HepG2 (cell line): ENCODE data around the gene SETD2. TPM values are rescaled to one million over a fixed set of nuclear protein-coding genes. Genes with fewer than 3 reads are reported as not detected.
A peak's percentile ranks its signal among the peaks of the same experiment; 100 is the strongest.

Source experiments
- CEBPG ChIP-seq: IDR thresholded peaks from 2 replicates; pipeline ENCODE4 v1.6.1; 2016
- HNRNPK ChIP-seq: fragments of 200-400 bp; formaldehyde crosslinking; IDR thresholded peaks from 2 replicates; pipeline ENCODE4 v1.6.1; 2018; ENCODE audit warnings: low read length, low read depth, moderate library complexity, mild to moderate bottlenecking; ENCODE audit not compliant: poor library complexity, severe bottlenecking
- MEIS2 ChIP-seq: sonication (generic); formaldehyde crosslinking; IDR thresholded peaks from 2 replicates; pipeline ENCODE4 v1.9.0; 2021; ENCODE audit warnings: mild to moderate bottlenecking, missing genetic modification reagents
- PATZ1 ChIP-seq: sonication (generic); formaldehyde crosslinking; IDR thresholded peaks from 2 replicates; pipeline ENCODE4 v1.4.0; 2020; ENCODE audit warnings: missing genetic modification reagents
- PHF5A ChIP-seq: IDR thresholded peaks from one replicate; pipeline ENCODE4 v1.6.1; 2018; ENCODE audit warnings: low read depth, missing genetic modification reagents; ENCODE audit not compliant: unreplicated experiment
- RFXAP ChIP-seq: sonication (generic); formaldehyde crosslinking; IDR thresholded peaks from 2 replicates; pipeline ENCODE4 v1.4.0; 2020; ENCODE audit warnings: missing genetic modification reagents, borderline replicate concordance
- SP1 ChIP-seq, 2 experiments: fragments of 450-650 bp in 1 of 2; sonication (generic) in 1 of 2; formaldehyde crosslinking in 1 of 2; IDR thresholded peaks; 2 replicates each; pipeline versions ENCODE4 v1.4.0 to v1.6.1; 2016 to 2020; ENCODE audit warnings: missing genetic modification reagents in 1 of 2
- TCF12 ChIP-seq, 2 experiments: fragments of 450-650 bp in 1 of 2; sonication (generic) in 1 of 2; formaldehyde crosslinking in 1 of 2; IDR thresholded peaks; 2 replicates each; pipeline versions ENCODE4 v1.6.1 to v1.8.0; 2017 to 2022; ENCODE audit warnings: antibody characterized with exemption in 1 of 2, mild to moderate bottlenecking in 1 of 2, missing genetic modification reagents in 1 of 2, moderate library complexity in 1 of 2
- TGIF2 ChIP-seq: IDR thresholded peaks from 2 replicates; pipeline ENCODE4 v1.6.1; 2016; ENCODE audit warnings: control low read depth, missing compliant biosample characterization
- ZBTB20 ChIP-seq: sonication (generic); formaldehyde crosslinking; IDR thresholded peaks from 2 replicates; pipeline ENCODE4 v1.8.1; 2023; ENCODE audit warnings: missing genetic modification reagents, low read depth, mild to moderate bottlenecking, borderline replicate concordance
- ZEB1 ChIP-seq: IDR thresholded peaks from 2 replicates; pipeline ENCODE4 v1.6.1; 2012; ENCODE audit warnings: mild to moderate bottlenecking, low read depth, inconsistent platforms; ENCODE audit not compliant: insufficient replicate concordance
- ZFX ChIP-seq: sonication (generic); formaldehyde crosslinking; IDR thresholded peaks from 2 replicates; pipeline ENCODE4 v1.4.0; 2020; ENCODE audit warnings: mild to moderate bottlenecking, low read depth, missing genetic modification reagents, moderate library complexity
- ZNF10 ChIP-seq: sonication (generic); formaldehyde crosslinking; IDR thresholded peaks from 2 replicates; pipeline ENCODE4 v1.4.0; 2020; ENCODE audit warnings: mild to moderate bottlenecking, low read depth, missing genetic modification reagents, borderline replicate concordance
- ZNF230 ChIP-seq: sonication (generic); formaldehyde crosslinking; IDR thresholded peaks from 2 replicates; pipeline ENCODE4 v1.4.0; 2020; ENCODE audit warnings: mild to moderate bottlenecking, missing genetic modification reagents
- ZNF260 ChIP-seq: sonication (generic); formaldehyde crosslinking; IDR thresholded peaks from 2 replicates; pipeline ENCODE4 v1.4.0; 2020; ENCODE audit warnings: missing genetic modification reagents, low read depth, mild to moderate bottlenecking, borderline replicate concordance
- ZNF33A ChIP-seq: sonication (generic); formaldehyde crosslinking; IDR thresholded peaks from 2 replicates; pipeline ENCODE4 v1.5.1; 2020; ENCODE audit warnings: missing genetic modification reagents, mild to moderate bottlenecking, moderate library complexity, borderline replicate concordance
- ZNF431 ChIP-seq: sonication (generic); formaldehyde crosslinking; IDR thresholded peaks from 2 replicates; pipeline ENCODE4 v1.9.0; 2022; ENCODE audit warnings: missing genetic modification reagents, low read depth, mild to moderate bottlenecking, borderline replicate concordance
- ZNF775 ChIP-seq: sonication (generic); formaldehyde crosslinking; IDR thresholded peaks from 2 replicates; pipeline ENCODE4 v1.4.0; 2020; ENCODE audit warnings: missing genetic modification reagents, mild to moderate bottlenecking, moderate library complexity, borderline replicate concordance
- polyA plus RNA-seq, 8 experiments: library from polyadenylated mRNA; depleted of rRNA in 3 of 8; stranded (reverse) in 7 of 8; unstranded in 1 of 8; fragments of >200 nt; fragmentation: Illumina TruSeq in 4 of 8; extraction: Trizol in 4 of 8; gene quantifications; 2 replicates each; pipeline versions ENCODE4 v1.2.1 to v1.2.3, GENCODE V29; 2011 to 2016; ENCODE audit warnings: low read depth in 4 of 8, missing spikeins in 1 of 8, mixed read lengths in 1 of 8; ENCODE audit not compliant: insufficient read depth in 1 of 8
- total RNA-seq, 5 experiments: library from RNA; depleted of rRNA; stranded (reverse); fragments of >200 nt; fragmentation: Illumina TruSeq; extraction: Trizol; gene quantifications; 2 replicates each; pipeline ENCODE4 v1.2.3, GENCODE V29; 2016; ENCODE audit warnings: low read depth in 1 of 5
- TF ChIP-seq, protein P1 (sequence below), 2 experiments: fragments of 450-650 bp in 1 of 2; sonication (generic) in 1 of 2; formaldehyde crosslinking; IDR thresholded peaks; 2 replicates each; pipeline versions ENCODE4 v1.5.0 to v1.8.0; 2020 to 2022; ENCODE audit warnings: mild to moderate bottlenecking in 1 of 2, missing genetic modification reagents in 1 of 2
- TF ChIP-seq, protein P2 (sequence below), 2 experiments: sonication (generic) in 1 of 2; formaldehyde crosslinking in 1 of 2; IDR thresholded peaks; 2 replicates each; pipeline versions ENCODE4 v1.4.0 to v1.6.1; 2018 to 2020; ENCODE audit warnings: missing genetic modification reagents in 2 of 2, borderline replicate concordance in 1 of 2, low read depth in 1 of 2, mild to moderate bottlenecking in 1 of 2, missing biosample characterization in 1 of 2
- TF ChIP-seq, protein P3 (sequence below): sonication (generic); formaldehyde crosslinking; IDR thresholded peaks from 2 replicates; pipeline ENCODE4 v1.4.0; 2020; ENCODE audit warnings: mild to moderate bottlenecking, low read depth, missing genetic modification reagents

Gene SETD2
- total and polyA plus RNA-seq, 2 of the 13 experiments (the other 11 are each of a cell fraction or from before 2014, with no cell fraction given): 14.2 to 24.2 TPM

DNA sequence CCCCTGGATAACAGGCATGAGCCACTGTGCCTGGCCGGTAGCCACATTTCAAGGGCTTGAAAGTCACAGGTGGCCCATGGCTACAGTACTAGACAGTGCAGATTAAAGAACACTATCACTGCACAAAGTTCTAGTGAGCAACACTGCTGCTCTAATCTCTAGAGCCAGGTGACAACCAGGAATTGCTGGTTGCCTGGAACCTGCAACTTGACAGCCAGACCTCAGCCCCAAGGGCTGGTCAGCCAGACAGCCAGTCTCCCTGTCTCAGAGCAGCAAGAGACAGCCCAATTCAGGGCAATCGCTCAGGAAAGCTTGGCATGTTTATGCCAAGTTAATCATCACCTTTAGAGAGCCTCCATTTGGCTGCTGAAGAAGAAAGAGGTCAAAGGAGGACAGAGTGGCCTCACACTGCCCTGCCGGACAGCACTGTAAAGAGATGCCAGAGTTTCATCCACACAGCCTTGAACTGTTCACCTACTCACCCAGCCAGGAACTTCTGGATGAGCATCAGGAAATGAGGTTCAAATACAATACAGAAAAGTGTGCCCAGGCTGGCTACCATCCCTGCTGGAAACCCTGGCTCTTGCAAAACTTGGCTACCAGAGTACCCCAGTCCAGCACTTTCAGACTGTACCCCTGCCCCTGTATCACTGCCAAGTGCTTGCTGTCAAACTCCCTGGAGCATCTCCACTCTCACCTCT is 193.4 kb downstream of the SETD2 start (continued):
- peak; percentile 73; the same call in 1 of the 2 replicates for TF ChIP-seq RFXAP (CRISPR knock-in tag)
- TF ChIP-seq ZEB1: peak; percentile 60
- peak; percentile 72; the same call in 1 of the 2 replicates for TF ChIP-seq MEIS2
- no peak for TF ChIP-seq SP1 (IDR thresholded peaks at IDR 0.05)
- TF ChIP-seq SP1 (CRISPR knock-in tag; IDR thresholded peaks at IDR 0.05): no peak
- TF ChIP-seq ZNF10 (CRISPR knock-in tag): no peak
- peak; percentile 17; the same call in 1 of the 2 replicates for TF ChIP-seq ZFX (CRISPR knock-in tag)
- TF ChIP-seq ZNF260 (CRISPR knock-in tag): no peak
- TF ChIP-seq ZNF431: no peak
- 0 out of 2 replicates have a peak, but pooled peaks have one; percentile 44 for TF ChIP-seq ZNF230 (CRISPR knock-in tag)
- TF ChIP-seq ZBTB20: peak; percentile 48; the same call in 1 of the 2 replicates
- 0 out of 2 replicates have a peak, but pooled peaks have one; percentile 23 for TF ChIP-seq CEBPG (CRISPR knock-in tag)
- 0 out of 2 replicates have a peak, but pooled peaks have one; percentile 89 for TF ChIP-seq ZNF33A (CRISPR knock-in tag)
- TF ChIP-seq, protein P1, sequence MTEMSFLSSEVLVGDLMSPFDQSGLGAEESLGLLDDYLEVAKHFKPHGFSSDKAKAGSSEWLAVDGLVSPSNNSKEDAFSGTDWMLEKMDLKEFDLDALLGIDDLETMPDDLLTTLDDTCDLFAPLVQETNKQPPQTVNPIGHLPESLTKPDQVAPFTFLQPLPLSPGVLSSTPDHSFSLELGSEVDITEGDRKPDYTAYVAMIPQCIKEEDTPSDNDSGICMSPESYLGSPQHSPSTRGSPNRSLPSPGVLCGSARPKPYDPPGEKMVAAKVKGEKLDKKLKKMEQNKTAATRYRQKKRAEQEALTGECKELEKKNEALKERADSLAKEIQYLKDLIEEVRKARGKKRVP (CRISPR knock-in tag; IDR thresholded peaks at IDR 0.05): no peak
- TF ChIP-seq HNRNPK: no peak
- TF ChIP-seq PHF5A (CRISPR knock-in tag): peak; percentile 87
- TF ChIP-seq, protein P2, sequence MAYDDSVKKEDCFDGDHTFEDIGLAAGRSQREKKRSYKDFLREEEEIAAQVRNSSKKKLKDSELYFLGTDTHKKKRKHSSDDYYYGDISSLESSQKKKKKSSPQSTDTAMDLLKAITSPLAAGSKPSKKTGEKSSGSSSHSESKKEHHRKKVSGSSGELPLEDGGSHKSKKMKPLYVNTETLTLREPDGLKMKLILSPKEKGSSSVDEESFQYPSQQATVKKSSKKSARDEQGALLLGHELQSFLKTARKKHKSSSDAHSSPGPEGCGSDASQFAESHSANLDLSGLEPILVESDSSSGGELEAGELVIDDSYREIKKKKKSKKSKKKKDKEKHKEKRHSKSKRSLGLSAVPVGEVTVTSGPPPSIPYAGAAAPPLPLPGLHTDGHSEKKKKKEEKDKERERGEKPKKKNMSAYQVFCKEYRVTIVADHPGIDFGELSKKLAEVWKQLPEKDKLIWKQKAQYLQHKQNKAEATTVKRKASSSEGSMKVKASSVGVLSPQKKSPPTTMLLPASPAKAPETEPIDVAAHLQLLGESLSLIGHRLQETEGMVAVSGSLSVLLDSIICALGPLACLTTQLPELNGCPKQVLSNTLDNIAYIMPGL (CRISPR knock-in tag; IDR thresholded peaks at IDR 0.05; ENCODE audit: borderline replicate concordance in 1 of 2, low read depth in 1 of 2): peak in 1 of 2 experiments; percentile 75; a peak in 1 of 4 replicates
- no peak for TF ChIP-seq ZNF775 (CRISPR knock-in tag)
- TF ChIP-seq TGIF2 (CRISPR knock-in tag): peak; percentile 89
- TF ChIP-seq, protein P3, sequence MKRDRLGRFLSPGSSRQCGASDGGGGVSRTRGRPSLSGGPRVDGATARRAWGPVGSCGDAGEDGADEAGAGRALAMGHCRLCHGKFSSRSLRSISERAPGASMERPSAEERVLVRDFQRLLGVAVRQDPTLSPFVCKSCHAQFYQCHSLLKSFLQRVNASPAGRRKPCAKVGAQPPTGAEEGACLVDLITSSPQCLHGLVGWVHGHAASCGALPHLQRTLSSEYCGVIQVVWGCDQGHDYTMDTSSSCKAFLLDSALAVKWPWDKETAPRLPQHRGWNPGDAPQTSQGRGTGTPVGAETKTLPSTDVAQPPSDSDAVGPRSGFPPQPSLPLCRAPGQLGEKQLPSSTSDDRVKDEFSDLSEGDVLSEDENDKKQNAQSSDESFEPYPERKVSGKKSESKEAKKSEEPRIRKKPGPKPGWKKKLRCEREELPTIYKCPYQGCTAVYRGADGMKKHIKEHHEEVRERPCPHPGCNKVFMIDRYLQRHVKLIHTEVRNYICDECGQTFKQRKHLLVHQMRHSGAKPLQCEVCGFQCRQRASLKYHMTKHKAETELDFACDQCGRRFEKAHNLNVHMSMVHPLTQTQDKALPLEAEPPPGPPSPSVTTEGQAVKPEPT (CRISPR knock-in tag): 0 out of 2 replicates have a peak, but pooled peaks have one; percentile 35
- TF ChIP-seq TCF12 (IDR thresholded peaks at IDR 0.05): no peak
- no peak for TF ChIP-seq TCF12 (CRISPR knock-in tag; IDR thresholded peaks at IDR 0.05)
- TF ChIP-seq PATZ1 (CRISPR knock-in tag): peak; percentile 25; the same call in 1 of the 2 replicates
